Endothelial cell of umbilical vein (primary cell): Measurements from ENCODE around the gene PLXNC1.

Source experiments
- EZH2 ChIP-seq: IDR thresholded peaks from 2 replicates; pipeline ENCODE4 v1.6.1; 2012; ENCODE audit warnings: borderline replicate concordance, low read depth, mild to moderate bottlenecking, moderate library complexity, low read length, inconsistent platforms; ENCODE audit not compliant: severe bottlenecking
- JUN ChIP-seq: IDR thresholded peaks from 2 replicates; pipeline ENCODE4 v1.6.1; 2011; ENCODE audit warnings: borderline replicate concordance, low read depth; ENCODE audit not compliant: insufficient read length, insufficient read depth
- TF ChIP-seq, protein P1 (sequence below), 2 donors: IDR thresholded peaks; 1 replicate in 1 of 2; 2 replicates in 1 of 2; pipeline ENCODE4 v1.5.1; 2011; ENCODE audit warnings: low read length in 2 of 2, mild to moderate bottlenecking in 2 of 2, moderate library complexity in 2 of 2, control low read depth in 1 of 2, inconsistent platforms in 1 of 2, low read depth in 1 of 2; ENCODE audit not compliant: insufficient read depth in 1 of 2; ENCODE audit errors: extremely low read depth in 1 of 2

DNA sequence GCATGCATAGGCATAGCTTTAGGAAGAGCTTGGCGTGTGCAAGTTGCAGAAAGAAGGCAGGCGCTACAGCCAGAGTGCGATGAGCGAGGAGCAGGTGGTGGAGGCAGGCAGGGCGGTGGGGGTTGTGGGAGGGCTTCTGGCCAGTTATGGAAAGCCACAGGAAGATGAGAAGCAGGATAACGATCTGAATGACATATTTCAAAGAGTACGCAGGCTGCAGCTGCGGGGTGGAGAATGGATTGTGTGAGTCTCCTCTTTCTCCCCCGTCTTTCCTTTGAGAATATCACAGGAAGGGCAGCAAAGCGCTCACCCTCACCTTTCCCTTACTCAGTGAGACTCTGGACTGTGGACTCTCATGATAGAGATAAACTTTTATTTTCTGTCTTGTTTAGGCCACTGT is 48.7 kb upstream of the PLXNC1 start:
- TF ChIP-seq EZH2 (no peak), JUN (no peak)
- TF ChIP-seq, protein P1, sequence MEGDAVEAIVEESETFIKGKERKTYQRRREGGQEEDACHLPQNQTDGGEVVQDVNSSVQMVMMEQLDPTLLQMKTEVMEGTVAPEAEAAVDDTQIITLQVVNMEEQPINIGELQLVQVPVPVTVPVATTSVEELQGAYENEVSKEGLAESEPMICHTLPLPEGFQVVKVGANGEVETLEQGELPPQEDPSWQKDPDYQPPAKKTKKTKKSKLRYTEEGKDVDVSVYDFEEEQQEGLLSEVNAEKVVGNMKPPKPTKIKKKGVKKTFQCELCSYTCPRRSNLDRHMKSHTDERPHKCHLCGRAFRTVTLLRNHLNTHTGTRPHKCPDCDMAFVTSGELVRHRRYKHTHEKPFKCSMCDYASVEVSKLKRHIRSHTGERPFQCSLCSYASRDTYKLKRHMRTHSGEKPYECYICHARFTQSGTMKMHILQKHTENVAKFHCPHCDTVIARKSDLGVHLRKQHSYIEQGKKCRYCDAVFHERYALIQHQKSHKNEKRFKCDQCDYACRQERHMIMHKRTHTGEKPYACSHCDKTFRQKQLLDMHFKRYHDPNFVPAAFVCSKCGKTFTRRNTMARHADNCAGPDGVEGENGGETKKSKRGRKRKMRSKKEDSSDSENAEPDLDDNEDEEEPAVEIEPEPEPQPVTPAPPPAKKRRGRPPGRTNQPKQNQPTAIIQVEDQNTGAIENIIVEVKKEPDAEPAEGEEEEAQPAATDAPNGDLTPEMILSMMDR (IDR thresholded peaks at IDR 0.05; ENCODE audit: extremely low read depth in 1 of 2, insufficient read depth in 1 of 2, low read depth in 1 of 2, low read length in 2 of 2): no peak
